Sigmoid colon (tissue), 7 donors: Measurements from ENCODE around the gene ZNF837. TPM values are rescaled to one million over a fixed set of nuclear protein-coding genes. Genes with fewer than 3 reads are reported as not detected.
A peak's percentile ranks its signal among the peaks of the same experiment; 100 is the strongest.

Experiments used
- DNase-seq: peaks from one replicate; pipeline ENCODE4 v3.0.0-alpha.2; 2019
- H3K27ac ChIP-seq, 4 donors: fragments of 200-600 bp; sonication (generic); one replicate each; pipeline ENCODE4 v1.5.1; 2016 to 2019; ENCODE audit warnings: mild to moderate bottlenecking in 1 of 4
- H3K27me3 ChIP-seq, 3 donors: fragments of 200-600 bp; sonication (generic); one replicate each; pipeline ENCODE4 v1.5.1; 2019; ENCODE audit warnings: mild to moderate bottlenecking in 1 of 3
- H3K36me3 ChIP-seq, 4 donors: fragments of 200-600 bp; sonication (generic); one replicate each; pipeline ENCODE4 v1.5.1; 2016 to 2019
- H3K4me1 ChIP-seq, 4 donors: fragments of 200-600 bp; sonication (generic); one replicate each; pipeline ENCODE4 v1.5.1; 2017 to 2019
- H3K4me3 ChIP-seq, 4 donors: fragments of 200-600 bp; sonication (generic); one replicate each; pipeline ENCODE4 v1.5.1; 2017 to 2019; ENCODE audit warnings: mild to moderate bottlenecking in 2 of 4, moderate library complexity in 1 of 4
- H3K9me3 ChIP-seq, 4 donors: fragments of 200-600 bp in 3 of 4; sonication (generic) in 3 of 4; one replicate each; pipeline versions ENCODE4 v1.5.1 to v1.6.1; 2013 to 2019
- CTCF ChIP-seq, 4 experiments: fragments of 450-650 bp in 3 of 4; fragments of 200-600 bp in 1 of 4; IDR thresholded peaks; one replicate each; pipeline ENCODE4 v1.5.1; 2016 to 2019; ENCODE audit warnings: antibody characterized with exemption in 4 of 4, mild to moderate bottlenecking in 3 of 4, moderate library complexity in 2 of 4
- EP300 ChIP-seq, 4 donors: sonication (generic); formaldehyde crosslinking; IDR thresholded peaks; one replicate each; pipeline ENCODE4 v1.6.1; 2017; ENCODE audit warnings: antibody characterized with exemption in 4 of 4
- POLR2A ChIP-seq, 2 donors: fragments of 450-650 bp; IDR thresholded peaks; one replicate each; pipeline ENCODE4 v1.6.1; 2016; ENCODE audit warnings: antibody characterized with exemption in 2 of 2, mild to moderate bottlenecking in 2 of 2, moderate library complexity in 2 of 2
- POLR2AphosphoS5 ChIP-seq, 4 donors: sonication (generic); formaldehyde crosslinking; IDR thresholded peaks; one replicate each; pipeline ENCODE4 v1.6.1; 2017; ENCODE audit warnings: antibody characterized with exemption in 4 of 4
- WGBS, 2 donors: extraction: QIAGEN DNeasy Blood & Tissue Kit; methylation state at CpG; one replicate each; pipeline ENCODE4 v1.1.7; 2013; 5-methylcytosine and 5-hydroxymethylcytosine counted together
- intact Hi-C: fragments of 100-400 bp; cut with DNase I; formaldehyde crosslinking; loops from one replicate; pipeline ENCODE4 v1.15.1; 2023
- polyA plus RNA-seq, 3 donors: library from polyadenylated mRNA; stranded (reverse); fragments of 200-250 nt; gene quantifications; one replicate each; pipeline ENCODE4 v1.2.3, GENCODE V29; 2013
- total RNA-seq, 4 donors: library from RNA; depleted of rRNA; stranded (reverse); fragments of >200 nt; gene quantifications; one replicate each; pipeline ENCODE4 v1.1.0, GENCODE V29; 2016
- donor health status: healthy with polysubstance abuse.
- donor health status: Bipolar disorder and iron deficiency.
- donor health status: healthy.

Gene ZNF837
- total and polyA plus RNA-seq, 7 donors = 0.66 to 2.5 (median 1.5) TPM

- H3K4me1 ChIP-seq = peaks cover 0 to 26% (median 13%) of the 10 kb centered on the region in 4 donors
- H3K9me3 ChIP-seq = no peaks in the 10 kb centered on the region
- no peak overlapping the region for H3K27ac ChIP-seq
- no peaks in the 10 kb centered on the region for H3K36me3 ChIP-seq
- TF ChIP-seq POLR2AphosphoS5 (IDR thresholded peaks at IDR 0.05) (no peak), POLR2A (IDR thresholded peaks at IDR 0.05) (no peak), CTCF (IDR thresholded peaks at IDR 0.05) (no peak), EP300 (IDR thresholded peaks at IDR 0.05) (no peak)
- DNase-seq = no peak
- 28 to 68% methylated on average over 75 of the region's 75 CpGs for WGBS, 2 donors
- H3K27me3 ChIP-seq = peaks cover 23 to 55% (median 53%) of the 10 kb centered on the region in 3 donors
- peak overlapping the region in 3 of 4 donors; percentile 16 to 24 (median 20) for H3K4me3 ChIP-seq
- intact Hi-C loops = no loop called here
These were observed 23.9 kb downstream of the ZNF837 start for GRCh38 chr19:58356766-58357480.

- H3K27me3 ChIP-seq = peaks cover 23 to 63% (median 61%) of the 10 kb centered on the region in 3 donors
- H3K36me3 ChIP-seq = no peaks in the 10 kb centered on the region
- no peaks in the 10 kb centered on the region for H3K9me3 ChIP-seq
- H3K4me1 ChIP-seq = peaks cover 0 to 18% (median 10%) of the 10 kb centered on the region in 4 donors
- H3K27ac ChIP-seq = no peak overlapping the region
- H3K4me3 ChIP-seq = peak overlapping the region in 3 of 4 donors; percentile 16 to 24 (median 20)
- intact Hi-C loops = no loop called here
- peak; percentile 46 for DNase-seq
- no peak for TF ChIP-seq EP300 (IDR thresholded peaks at IDR 0.05)
- no peak for TF ChIP-seq POLR2A (IDR thresholded peaks at IDR 0.05)
- no peak for TF ChIP-seq CTCF (IDR thresholded peaks at IDR 0.05)
- TF ChIP-seq POLR2AphosphoS5 (IDR thresholded peaks at IDR 0.05) = no peak
- WGBS, 2 donors = 11 to 49% methylated on average over 94 of the region's 94 CpGs
These were observed 24.7 kb downstream of the ZNF837 start for GRCh38 chr19:58355908-58356765.

- peaks cover 29 to 71% (median 69%) of the 10 kb centered on the region in 3 donors for H3K27me3 ChIP-seq
- DNase-seq = peak; percentile 6
- H3K9me3 ChIP-seq = no peaks in the 10 kb centered on the region
- H3K4me1 ChIP-seq = peaks cover 0 to 24% (median 15%) of the 10 kb centered on the region in 4 donors
- H3K4me3 ChIP-seq = no peak overlapping the region
- WGBS, 2 donors = 87 to 88% methylated on average over 10 of the region's 10 CpGs
- TF ChIP-seq POLR2AphosphoS5 (IDR thresholded peaks at IDR 0.05) (no peak), POLR2A (IDR thresholded peaks at IDR 0.05) (no peak), EP300 (IDR thresholded peaks at IDR 0.05) (no peak), CTCF (IDR thresholded peaks at IDR 0.05) (no peak)
- no peak overlapping the region for H3K27ac ChIP-seq
- H3K36me3 ChIP-seq = no peaks in the 10 kb centered on the region
- intact Hi-C loops = no loop called here
These were observed 25.5 kb downstream of the ZNF837 start for GRCh38 chr19:58355215-58355796.

GRCh38 chr19:58354478-58355030, 26.3 kb downstream of the ZNF837 start:
- DNase-seq = no peak
- peaks cover 35 to 79% (median 77%) of the 10 kb centered on the region in 3 donors for H3K27me3 ChIP-seq
- no peak overlapping the region for H3K4me3 ChIP-seq
- intact Hi-C loops = no loop called here
- H3K36me3 ChIP-seq = no peaks in the 10 kb centered on the region
- peaks cover 0 to 31% (median 22%) of the 10 kb centered on the region in 4 donors for H3K4me1 ChIP-seq
- H3K27ac ChIP-seq = no peak overlapping the region
- 82 to 84% methylated on average over 6 of the region's 6 CpGs for WGBS, 2 donors
- no peaks in the 10 kb centered on the region for H3K9me3 ChIP-seq
- TF ChIP-seq EP300 (IDR thresholded peaks at IDR 0.05) = no peak
